CD4-positive, alpha-beta T cell treated with Interleukin-21 for 1 hour (primary cell): ENCODE data around the gene KLHL18.
"Not testable (repeated sequence)": the region's sequence is repeated elsewhere in the genome, so short reads cannot be mapped to it uniquely, and the experiment has no call there.

Source experiments
- DNase-seq: peaks from one replicate; pipeline ENCODE4 v3.0.0-alpha.2; 2020

KLHL18 gene

DNA sequence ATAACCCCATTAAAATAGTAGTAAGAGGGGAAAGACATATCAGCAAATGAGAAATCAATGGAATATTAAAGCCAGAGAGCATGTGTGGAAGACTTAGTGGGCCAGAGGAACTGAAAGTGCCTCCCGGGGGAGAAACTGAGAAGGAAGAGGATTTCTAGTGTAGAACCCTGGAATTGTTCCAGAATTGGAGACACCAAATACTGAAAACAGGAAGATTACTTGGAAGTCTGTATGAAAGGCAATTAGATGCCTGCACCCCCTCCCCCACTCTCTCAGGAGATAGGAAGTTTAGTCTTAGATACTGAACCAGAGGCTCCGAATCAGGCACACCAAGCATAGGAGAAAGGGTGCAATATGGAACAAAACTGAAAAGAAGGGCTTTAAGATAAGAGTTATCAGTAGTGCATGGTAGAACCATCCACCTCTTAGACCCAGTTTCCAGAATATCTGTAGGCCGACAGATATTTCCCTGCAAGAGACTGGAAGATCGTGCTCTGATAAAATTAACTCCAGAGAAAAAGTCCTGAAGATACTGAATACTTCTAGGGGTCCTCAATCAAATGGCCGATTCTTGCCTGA, 32.4 kb downstream of the KLHL18 start:
- DNase-seq, result no peak

DNA sequence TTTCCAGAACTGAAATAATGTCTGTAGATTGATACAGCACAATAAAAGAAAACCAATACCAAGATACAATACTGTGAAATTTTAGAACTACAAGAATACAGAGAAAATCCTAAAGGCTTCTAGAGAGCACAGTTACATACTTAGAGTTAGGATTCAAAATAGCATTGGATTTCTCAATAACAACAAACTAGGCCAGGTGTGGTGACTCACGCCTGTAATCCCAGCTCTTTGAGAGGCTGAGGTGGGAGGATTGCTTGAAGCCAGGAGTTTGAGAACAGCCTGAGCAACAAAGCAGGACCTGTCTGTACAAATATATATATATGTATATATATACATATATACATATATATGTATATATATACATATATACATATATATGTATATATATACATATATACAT, 33.4 kb downstream of the KLHL18 start:
- not testable (repeated sequence) for DNase-seq

DNA sequence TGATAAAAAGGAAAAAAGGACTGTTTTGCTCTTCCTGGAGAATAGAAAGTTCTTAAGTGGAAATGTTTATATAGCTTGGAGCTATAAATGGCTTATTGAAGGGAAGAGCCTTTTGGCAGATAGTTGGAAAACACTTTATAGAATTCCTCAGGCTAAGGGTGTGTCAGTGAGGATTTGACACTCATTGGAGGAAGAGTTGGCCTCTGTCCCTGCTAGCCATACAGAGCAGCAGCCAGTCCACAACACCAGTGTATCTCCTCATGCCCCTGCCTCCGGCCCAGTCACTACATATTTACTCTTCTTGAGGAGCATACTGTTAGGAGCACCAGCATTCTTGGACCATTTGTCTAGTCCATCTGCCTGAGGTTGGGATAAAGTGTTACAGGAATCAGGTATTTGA, 36.2 kb downstream of the KLHL18 start:
- no peak for DNase-seq

DNA sequence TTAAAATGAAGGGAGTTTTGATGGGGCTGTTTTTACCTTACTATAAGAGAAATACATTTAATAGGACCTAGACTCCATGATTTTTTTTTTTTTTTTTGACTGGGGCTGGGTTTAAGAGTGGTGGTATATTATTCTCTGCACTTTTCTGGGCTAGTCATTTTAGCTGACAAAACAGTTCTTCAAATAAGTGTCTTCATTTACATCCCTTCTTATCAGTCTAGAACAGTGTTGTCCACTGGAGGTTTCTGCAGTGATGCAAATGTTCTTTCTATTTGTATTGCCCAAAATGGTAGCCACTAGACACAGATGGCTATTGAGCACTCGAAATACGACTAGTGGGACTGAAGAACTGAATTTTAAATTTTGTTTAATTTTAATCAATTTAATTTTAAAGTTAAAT, 37.2 kb downstream of the KLHL18 start:
- no peak for DNase-seq

DNA sequence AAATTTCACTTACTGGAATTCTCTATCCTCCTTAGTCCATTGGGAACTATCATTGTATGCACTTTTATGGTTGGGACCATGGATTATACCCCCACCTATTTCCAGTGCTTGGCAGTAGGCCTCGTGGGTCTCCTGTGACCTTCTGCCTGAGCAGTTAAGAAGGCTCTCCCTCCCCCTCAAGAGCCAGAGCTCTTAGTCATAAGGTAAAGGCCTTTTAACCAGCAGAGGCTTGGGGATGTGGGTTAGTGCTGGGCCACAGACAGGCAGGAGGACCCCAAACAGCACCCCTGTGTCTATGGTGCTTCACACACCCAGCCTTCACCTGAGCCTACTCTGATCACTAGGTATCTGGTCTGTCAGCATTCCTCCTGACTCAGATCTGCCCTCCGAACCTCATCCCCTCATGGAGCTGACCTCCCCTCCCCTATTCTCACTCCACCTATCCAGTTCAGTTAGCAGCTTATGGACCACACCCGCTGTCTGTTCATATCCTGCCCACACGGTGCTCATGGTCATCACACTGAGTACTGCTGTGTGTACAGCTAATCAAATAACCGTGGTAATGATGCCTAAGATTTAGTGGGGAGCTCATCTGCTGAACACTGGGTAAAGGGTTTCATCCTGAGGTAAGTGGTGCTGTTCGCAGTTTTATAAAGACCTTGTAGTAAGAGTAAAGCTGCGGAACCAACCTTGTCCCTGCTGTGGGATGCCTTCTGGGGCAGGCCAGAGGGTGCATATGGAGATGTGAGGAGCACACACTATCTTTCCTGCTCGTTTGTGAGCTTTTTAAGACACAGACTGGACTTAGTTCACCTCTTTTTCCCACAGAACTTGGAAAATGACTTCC, 40.9 kb downstream of the KLHL18 start:
- DNase-seq, result no peak

DNA sequence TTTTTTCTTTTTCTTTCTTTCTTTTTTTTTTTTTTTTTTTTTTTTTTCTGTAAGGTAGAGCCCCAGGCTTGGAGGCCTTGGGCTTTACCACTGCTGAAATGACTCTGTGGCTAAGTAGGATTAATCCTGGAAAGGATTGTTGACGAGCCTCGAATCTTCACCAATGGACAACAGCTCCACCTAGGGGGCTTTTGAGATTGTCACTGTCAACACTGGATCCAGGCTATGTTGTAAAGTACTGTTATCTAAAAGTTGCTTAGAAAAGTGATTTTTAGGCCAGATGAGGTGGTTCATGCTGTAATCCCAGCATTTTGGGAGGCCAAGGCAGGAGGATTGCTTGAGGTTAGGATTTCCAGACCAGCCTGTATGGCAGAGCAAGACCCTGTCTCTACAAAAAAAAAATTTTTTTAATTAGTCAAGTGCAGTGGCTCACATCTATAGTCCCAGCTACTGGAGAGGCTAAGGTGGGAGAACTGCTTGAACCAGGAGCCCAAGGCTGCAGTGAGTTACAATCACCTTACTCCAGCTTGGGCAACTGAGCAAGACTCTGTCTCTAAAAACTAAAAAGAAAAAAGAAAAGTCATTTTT, 41.6 kb downstream of the KLHL18 start:
- DNase-seq, result peak; percentile 63

DNA sequence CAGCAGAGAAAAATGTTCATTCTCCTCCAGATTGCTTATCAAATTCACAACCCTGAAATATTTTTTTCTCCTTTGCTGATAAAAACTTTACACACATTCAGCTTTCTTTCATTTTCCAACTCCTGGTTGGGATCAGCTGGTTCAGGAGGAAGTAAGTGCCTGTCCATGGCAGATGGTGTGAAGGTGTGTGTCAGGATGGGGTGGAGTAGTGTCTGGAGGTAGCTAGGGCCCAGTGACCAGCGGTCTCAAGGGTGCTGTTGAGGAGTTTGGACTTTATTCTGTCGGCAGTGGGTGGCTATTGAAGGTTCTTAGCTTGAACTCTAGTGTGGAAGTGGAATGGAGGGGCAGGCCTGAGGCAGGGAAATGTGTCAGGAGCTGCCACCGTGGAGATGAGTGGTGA, 51.2 kb downstream of the KLHL18 start:
- DNase-seq, result no peak

DNA sequence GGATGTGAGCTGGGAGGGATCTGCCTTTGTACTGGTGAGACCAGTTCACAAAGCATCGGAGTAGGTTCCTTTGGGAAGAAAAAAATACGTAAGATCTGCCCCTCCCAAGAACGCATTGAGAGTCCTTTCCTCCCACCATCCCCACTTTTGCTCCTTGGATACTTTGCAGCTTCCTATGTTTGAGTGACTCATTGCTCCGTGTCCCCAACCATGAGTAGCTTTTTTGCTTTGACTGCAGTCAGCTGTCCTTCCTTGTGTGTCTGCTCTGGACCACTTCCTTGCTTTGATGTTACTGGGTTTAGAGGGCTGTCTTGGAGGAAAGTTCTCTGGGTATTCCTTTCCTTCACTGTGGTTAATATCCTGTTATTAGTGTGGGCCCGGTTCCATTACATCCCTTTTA, 54.9 kb downstream of the KLHL18 start:
- DNase-seq, result no peak

DNA sequence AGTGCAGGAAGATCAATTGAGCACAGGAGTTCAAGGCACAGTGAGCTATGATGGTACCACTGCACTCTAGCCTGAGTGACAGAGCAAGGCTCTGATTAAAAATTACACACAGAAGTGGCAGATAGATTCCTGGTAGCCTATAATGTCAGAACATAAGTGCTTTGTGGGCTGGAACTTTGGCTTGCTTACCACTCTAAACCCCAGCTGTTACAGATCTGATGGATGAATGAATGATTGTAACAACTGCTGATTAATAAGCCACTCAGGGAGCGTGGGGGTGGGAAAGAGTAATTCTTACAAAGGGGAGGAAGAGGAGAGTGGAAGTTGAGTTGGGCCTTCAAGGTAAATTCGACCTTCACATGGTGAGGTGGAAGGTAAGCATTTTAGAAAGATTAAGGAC, 57.2 kb downstream of the KLHL18 start:
- DNase-seq, result no peak

DNA sequence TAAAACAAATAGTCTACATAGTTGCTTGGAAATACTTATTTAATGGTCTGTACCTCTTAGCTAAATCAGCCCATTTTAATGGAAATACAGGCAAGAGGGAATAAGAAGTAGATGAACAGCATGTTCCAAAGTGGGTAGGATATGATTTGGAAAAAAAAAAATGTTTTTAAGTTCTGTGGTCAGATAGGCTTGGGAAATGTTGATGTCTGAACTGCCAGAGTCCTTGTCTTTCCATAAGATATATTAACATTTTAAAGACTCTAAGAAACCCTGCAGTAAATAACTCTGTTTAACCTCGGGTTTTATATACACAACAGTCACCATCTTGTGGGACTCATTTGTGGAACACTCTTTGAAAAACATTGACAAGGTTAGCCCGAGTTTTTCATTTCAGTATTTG, 58.1 kb downstream of the KLHL18 start:
- no peak for DNase-seq

DNA sequence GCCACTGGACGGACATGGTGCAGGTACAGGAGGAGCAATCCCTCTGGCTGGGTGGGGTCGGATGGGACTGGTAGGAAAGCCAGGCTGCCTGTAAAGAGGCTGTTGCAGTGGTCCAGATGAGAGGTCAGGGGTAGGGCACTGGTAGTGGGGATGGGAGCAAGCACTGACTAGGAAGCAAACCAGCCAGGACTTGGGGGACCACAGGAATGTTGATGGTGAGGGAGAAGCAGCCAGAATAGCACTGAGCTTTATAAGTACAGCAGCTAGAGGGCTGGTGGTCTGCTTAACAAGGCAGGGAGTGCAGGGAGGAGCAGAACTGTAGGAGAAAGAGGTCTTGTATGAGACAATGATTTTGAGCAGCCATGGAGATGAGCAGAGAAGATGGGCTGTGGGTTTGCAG, 59.4 kb downstream of the KLHL18 start:
- no peak for DNase-seq

DNA sequence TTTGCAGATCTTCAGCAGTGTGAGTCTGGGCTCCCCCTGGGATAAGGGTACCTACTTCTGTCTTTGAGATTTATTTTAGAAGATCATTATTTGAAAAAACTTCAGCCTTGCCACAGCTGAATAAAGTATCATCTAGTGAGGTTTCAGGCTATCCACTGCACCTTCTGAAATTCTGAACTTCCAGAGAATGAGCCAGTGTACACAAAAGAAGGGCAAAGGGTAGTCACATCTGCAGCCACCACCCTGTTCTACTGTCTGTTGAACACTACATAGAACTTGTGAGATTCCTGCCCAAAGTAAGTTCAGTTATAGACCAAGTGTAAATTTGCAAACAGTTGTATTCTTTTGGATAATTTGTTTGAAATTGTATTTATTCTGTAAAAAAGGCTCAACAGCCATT, 60.1 kb downstream of the KLHL18 start:
- DNase-seq, result no peak

DNA sequence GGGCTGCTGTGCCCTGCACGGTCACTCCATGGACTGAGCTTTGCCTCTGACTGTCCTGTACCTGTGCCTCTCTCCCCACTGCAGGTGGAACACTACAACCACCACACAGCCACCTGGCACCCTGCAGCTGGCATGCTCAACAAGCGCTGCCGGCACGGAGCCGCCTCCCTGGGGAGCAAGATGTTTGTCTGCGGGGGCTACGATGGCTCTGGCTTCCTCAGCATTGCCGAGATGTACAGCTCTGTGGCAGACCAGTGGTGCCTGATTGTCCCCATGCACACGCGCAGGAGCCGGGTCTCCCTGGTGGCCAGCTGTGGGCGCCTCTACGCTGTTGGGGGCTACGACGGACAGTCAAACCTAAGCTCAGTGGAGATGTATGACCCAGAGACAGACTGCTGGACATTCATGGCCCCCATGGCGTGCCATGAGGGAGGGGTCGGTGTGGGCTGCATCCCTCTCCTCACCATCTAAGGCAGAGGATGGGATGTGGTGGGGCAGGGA, 60.8 kb downstream of the KLHL18 start:
- no peak for DNase-seq

DNA sequence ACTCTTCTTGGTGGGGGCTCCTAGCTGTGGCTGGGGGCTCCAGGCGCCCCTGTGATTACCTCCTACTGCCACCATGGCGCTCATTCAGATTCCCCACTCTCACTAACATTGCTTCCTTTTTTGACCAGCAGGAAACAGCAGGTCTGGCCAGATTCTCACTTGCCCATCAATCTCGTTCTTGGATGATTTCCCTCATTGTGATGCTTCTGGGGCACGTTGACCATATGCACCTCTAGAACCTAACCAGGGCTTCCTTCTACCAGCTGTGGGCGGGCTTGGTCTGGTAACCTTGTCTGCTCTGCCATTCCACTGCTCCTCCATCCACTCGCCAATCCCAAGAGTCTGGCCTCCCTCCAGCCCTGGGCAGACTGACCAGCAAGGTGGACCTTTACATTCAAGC, 62.2 kb downstream of the KLHL18 start:
- no peak for DNase-seq

DNA sequence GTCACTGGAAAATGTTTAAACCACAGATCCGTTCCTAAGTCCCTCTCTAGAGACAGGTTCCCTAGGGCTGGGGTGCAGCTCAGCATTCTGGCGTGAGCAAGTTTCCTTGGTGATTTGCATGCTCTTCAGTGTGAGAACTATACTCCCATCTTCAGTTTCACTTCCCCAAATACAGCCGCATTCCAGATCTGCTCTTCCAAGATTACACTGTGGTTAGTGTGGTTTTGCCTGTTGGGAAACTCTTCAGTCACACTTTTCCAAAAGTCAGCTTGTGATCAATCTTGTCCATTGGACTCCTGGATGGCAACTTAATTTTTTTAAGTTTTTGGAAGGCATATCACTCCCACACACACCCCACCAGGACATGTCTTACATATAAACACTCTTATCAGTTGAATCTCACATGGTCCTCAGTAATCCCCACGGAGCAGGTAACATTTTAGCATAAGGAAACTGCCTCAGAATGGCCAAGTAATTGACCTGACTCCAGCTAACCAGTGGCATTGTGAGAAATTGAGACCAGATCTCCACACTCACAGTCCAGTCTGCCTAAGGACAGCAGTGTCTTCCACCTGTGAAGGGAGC, 64.6 kb downstream of the KLHL18 start:
- DNase-seq, result no peak

DNA sequence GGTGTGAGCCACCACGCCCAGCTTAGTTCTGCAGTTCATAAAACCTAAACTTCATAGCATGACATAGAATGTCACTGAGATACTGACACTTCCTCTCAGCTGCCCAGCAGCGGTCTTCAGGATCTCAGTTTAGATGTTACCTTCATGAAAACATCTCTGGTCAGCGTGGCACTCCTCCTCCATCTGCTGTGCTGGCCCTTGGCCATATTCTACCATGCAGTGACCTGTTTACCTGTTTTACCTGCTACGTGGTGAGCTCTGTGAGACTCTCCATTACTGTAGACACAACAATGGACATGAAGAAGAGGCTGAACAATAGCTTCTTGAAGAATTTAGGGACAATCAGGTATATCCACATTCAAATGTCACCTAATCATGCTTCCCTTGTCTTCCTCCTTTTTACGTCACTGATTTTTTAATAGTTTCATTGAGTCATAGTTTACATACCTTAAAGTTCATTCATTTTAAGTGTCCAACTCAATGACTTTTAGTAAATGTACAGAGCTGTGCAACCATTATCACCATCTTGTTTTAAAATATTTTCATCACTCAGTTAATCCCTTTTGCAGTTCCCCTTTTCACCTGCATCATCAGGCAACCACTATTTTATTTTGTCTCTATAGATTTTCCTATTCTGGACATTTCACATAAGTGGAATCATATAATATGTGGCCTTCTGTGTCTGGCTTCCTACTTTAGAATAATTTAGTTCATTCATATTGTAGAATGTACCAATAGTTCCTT, 65.8 kb downstream of the KLHL18 start:
- DNase-seq, result no peak

DNA sequence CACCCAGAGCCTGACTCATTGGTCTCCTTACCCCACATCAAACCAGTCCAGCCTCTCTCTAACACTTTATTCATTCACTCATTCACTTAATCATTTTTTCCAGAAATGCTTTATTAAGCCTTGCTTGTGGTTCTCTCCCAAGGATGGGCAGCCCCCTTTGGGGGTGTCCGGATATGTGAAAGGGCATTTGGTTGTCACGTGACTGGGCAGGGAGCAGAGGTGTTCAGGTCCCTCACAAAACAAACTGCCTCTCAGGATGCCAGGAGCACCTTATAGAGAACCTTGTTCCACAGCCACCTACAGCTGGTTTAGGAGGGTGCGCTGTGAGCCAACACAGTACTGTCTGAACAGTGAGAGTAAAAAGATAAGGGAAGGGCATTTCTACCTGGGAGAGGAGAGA, 72.3 kb downstream of the KLHL18 start:
- DNase-seq, result no peak

DNA sequence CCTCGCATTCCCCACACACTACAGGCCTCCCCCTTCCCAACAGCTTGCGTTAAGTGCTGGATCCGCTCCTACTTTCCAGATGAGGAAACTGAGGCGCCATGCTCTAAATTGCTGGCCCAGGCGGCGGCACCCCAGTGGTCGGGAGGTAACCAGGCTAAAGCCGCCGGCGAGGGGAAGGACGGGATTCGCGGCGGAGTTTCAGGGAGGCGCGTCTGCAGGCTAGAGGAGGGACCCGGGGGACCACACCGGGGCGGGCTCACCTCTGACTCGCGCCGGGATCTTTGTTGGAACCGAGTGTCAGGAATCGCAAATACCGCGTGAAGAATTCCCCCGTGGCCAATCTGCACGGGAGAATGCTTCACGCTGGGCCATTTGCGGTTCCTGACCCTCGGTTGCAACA, 73.5 kb downstream of the KLHL18 start:
- no peak for DNase-seq

DNA sequence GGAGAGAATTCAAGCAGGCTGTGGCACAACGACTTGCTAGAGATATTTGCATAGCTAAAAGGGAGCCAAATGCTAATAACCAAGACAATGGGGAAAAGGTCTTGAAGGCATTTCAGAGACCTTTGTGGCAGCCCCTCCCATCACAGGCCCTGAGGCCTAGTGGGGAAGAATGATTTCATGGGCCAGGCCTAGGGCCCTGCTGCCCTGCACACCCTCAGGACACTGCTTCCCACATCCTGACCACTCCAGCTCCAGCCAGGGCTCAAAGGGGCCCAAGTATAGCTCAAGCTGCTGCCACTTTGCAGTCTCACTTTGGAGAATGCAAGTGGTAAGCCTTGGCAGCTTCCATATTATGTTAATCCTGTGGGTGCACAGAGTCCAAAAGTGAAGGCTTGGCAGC, 76.6 kb downstream of the KLHL18 start:
- no peak for DNase-seq

DNA sequence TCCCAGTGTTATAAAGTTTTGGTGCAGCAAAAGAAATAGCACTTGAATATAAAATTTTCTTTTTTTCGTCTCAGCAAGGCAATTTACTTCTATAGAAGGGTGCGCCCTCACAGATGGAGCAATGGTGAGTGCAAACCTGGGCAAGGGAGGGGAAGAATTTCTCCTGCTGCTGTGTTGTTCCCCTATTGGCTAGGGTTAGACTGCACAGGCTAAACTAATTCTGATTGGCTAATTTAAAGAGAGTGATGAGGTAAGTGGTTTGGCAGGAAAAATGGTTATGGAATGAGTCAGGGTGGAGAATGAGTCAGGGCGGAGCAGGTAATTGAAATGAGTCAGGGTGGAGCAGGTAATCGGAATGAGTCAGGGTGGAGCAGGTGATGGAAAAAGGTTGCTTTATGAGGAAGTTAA, 77.4 kb downstream of the KLHL18 start:
- DNase-seq, result not testable (repeated sequence)

DNA sequence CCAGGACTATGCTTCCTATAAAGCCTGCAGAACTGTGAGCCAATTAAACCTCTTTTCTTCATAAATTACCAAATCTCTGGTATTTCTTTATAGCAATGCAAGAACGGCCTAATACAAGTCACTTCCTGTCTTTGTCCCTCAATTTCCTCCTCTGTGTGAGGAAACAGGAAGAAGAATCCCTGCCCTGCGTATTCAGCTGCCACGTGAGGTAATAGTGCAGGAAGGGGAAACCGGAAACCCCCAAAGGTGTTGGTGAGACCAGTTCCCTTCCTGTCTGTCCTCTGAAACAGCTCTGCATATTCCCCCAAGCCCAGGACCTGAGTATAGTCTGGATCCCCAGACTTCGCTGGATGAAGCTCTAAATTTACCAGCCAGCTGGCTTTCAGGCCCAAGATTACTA, 80.0 kb downstream of the KLHL18 start:
- DNase-seq, result peak; percentile 34

DNA sequence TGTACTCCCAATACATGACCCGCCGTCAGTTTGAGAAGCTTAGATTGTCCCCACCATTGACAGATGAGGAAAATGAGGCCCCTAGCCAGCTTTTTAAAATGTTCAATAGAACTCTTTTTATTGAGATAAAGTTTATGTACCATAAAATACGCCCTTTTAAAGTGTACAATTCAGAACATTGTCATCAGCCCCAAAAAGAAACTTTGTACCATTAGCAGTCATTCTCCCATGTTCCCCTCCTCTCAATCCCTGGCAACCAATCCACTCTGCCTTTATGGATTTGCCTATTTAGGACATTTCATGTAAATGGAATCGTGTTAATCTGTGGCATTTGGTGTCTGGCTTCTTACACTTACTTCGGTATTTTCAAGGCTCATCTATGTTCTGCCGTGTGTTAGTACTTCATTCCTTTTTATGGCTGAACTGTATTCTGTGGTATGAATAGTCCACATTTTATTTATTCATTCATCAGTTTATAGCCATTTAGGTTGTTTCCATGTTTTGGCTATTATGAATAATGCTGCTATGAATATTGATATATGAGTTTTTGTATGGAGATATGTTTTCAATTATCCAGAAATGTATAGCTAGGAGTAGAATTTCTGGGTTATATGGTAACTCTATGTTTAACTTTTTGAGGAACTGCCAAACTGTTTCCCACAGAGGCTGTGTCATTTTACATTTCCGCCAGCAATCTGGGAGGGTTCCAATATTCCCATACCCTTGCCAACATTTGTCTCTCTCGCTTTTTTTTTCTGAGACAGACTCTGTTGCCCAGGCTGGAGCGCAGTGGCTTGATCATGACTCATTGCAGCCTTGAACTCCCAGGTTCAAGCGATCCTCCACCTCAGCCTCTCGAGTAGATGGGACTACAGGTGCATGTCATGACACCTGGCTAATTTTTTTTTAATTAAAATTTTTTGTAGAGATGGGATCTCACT, 82.7 kb downstream of the KLHL18 start:
- DNase-seq, result no peak
